Spleen (tissue), 7 donors: ENCODE data around the gene FRG2.

ENCODE experiments used
- POLR2A ChIP-seq, 3 donors: fragments of 450-650 bp; IDR thresholded peaks; one replicate each; pipeline ENCODE4 v1.5.1; 2017; ENCODE audit warnings: antibody characterized with exemption in 3 of 3, mild to moderate bottlenecking in 1 of 3
- TF ChIP-seq, protein P1 (sequence below), 11 experiments: fragments of 200-600 bp in 7 of 11; fragments of 450-650 bp in 4 of 11; sonication (generic) in 4 of 11; IDR thresholded peaks in 8 of 11; conservative IDR thresholded peaks in 3 of 11; 1 replicate in 7 of 11; 2 replicates in 4 of 11; pipeline versions ENCODE4 v1.4.0 to v1.8.0; 2016 to 2021; ENCODE audit warnings: antibody characterized with exemption in 11 of 11, inconsistent platforms in 4 of 11, mild to moderate bottlenecking in 1 of 11
- donor health status: DM: no; HTN: no; CAD: no; lungs with moderate emphysema.
- donor health status: DM: no; HTN: no; CAD: no.
- donor health status: DM: no; HTN: no; CAD: no.

DNA sequence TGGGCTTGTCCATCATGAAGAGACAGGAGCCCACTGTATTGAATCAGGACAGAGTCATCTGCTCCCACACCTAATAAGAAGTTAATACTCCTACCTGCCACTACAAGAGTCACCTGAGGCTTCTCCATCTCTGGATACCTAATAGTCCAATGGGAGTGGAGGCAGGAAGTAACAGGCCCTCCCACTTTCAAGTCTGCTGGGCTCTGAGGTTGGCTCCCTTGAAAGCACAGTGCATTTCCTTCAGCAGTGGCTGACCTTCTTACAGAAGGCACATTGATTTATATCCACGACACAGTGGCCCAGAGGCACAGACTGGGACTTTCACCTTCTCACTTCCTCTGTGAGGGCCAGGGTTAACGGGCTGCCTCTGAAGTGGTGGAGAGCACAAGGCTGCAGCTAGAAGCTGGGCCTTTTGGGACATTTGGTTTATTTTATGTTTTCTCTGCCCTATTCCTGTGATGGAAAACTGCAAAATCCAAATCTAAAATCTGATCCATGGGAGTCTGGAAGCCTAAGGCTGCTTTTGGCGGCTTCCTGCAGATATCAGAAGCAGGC lies 38.1 kb downstream of the FRG2 start:
- TF ChIP-seq, protein P1, sequence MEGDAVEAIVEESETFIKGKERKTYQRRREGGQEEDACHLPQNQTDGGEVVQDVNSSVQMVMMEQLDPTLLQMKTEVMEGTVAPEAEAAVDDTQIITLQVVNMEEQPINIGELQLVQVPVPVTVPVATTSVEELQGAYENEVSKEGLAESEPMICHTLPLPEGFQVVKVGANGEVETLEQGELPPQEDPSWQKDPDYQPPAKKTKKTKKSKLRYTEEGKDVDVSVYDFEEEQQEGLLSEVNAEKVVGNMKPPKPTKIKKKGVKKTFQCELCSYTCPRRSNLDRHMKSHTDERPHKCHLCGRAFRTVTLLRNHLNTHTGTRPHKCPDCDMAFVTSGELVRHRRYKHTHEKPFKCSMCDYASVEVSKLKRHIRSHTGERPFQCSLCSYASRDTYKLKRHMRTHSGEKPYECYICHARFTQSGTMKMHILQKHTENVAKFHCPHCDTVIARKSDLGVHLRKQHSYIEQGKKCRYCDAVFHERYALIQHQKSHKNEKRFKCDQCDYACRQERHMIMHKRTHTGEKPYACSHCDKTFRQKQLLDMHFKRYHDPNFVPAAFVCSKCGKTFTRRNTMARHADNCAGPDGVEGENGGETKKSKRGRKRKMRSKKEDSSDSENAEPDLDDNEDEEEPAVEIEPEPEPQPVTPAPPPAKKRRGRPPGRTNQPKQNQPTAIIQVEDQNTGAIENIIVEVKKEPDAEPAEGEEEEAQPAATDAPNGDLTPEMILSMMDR (IDR thresholded peaks at IDR 0.05 in 8 of 11, conservative IDR thresholded peaks at IDR 0.05 in 3 of 11): no peak
- no peak for TF ChIP-seq POLR2A (IDR thresholded peaks at IDR 0.05)
